MCF 10A (cell line): Measurements from ENCODE around the gene MAP3K4. TPM values are rescaled to one million over a fixed set of nuclear protein-coding genes. Genes with fewer than 3 reads are reported as not detected.

Source experiments
- BruUV-seq: library from RNA; stranded (reverse); fragments of 400-500 nt; replicated peaks from 2 replicates; lab custom pipeline; 2021; lab: Mats Ljungman, UMichigan
- CTCF ChIA-PET: fragments of 300-600 bp; sonication (Branson Sonifier 250); formaldehyde crosslinking; extraction: SDS; loops from one replicate; lab custom pipeline; 2021; ENCODE audit warnings: antibody characterized with exemption, inconsistent platforms; lab: Yijun Ruan, JAX
- POLR2A ChIA-PET: fragments of 300-600, 350-650 bp; sonication (Branson Sonifier 250); formaldehyde crosslinking; extraction: SDS; loops from one replicate; lab custom pipeline; 2020; ENCODE audit warnings: antibody characterized with exemption, inconsistent platforms; lab: Yijun Ruan, JAX
- DNase-seq: peaks from one replicate; pipeline ENCODE4 v3.0.0-alpha.2; 2018; ENCODE audit not compliant: unreplicated experiment
- H3K27ac Mint-ChIP-seq: one replicate; pipeline ENCODE4 v1.8.0; 2022; ENCODE audit warnings: mild to moderate bottlenecking, low read depth, mixed read lengths; ENCODE audit not compliant: unreplicated experiment
- H3K27me3 Mint-ChIP-seq: one replicate; pipeline ENCODE4 v1.8.0; 2022; ENCODE audit warnings: mixed read lengths; ENCODE audit not compliant: insufficient read depth, unreplicated experiment
- H3K36me3 Mint-ChIP-seq: one replicate; pipeline ENCODE4 v1.8.0; 2022; ENCODE audit warnings: mild to moderate bottlenecking, moderate library complexity, mixed read lengths; ENCODE audit not compliant: insufficient read depth, unreplicated experiment
- H3K4me1 Mint-ChIP-seq: one replicate; pipeline ENCODE4 v1.8.0; 2022; ENCODE audit warnings: mixed read lengths; ENCODE audit not compliant: insufficient read depth, unreplicated experiment
- H3K4me3 Mint-ChIP-seq: one replicate; pipeline ENCODE4 v1.8.0; 2022; ENCODE audit warnings: mild to moderate bottlenecking, moderate library complexity, mixed read lengths; ENCODE audit not compliant: unreplicated experiment
- H3K9me3 Mint-ChIP-seq: one replicate; pipeline ENCODE4 v1.8.0; 2022; ENCODE audit warnings: mixed read lengths; ENCODE audit not compliant: unreplicated experiment
- CTCF ChIP-seq: fragments of 200-600 bp; IDR thresholded peaks from one replicate; pipeline ENCODE4 v1.8.0; 2022; ENCODE audit warnings: antibody characterized with exemption, mild to moderate bottlenecking; ENCODE audit not compliant: unreplicated experiment
- intact Hi-C: fragments of 100-400 bp; cut with micrococcal nuclease; formaldehyde crosslinking; loops from 2 replicates; pipeline ENCODE4 v1.14.1; 2022
- total RNA-seq: library from RNA; stranded (reverse); gene quantifications from 2 replicates; pipeline ENCODE4 v1.2.3, GENCODE V29; 2022

Gene MAP3K4
- total RNA-seq, 1 experiment from 2014 or later = 38.7 TPM

GRCh38 chr6:161023316-161023715 is 31.7 kb downstream of the MAP3K4 start:
- intact Hi-C loops = no loop called here
- peaks cover 5% of the 10 kb centered on the region for H3K4me1 Mint-ChIP-seq
- no peak overlapping the region for H3K4me3 Mint-ChIP-seq
- no peak for DNase-seq
- H3K36me3 Mint-ChIP-seq = peaks cover 9% of the 10 kb centered on the region
- no TSS peak for BruUV-seq
- H3K27me3 Mint-ChIP-seq = no peaks in the 10 kb centered on the region
- TF ChIP-seq CTCF = no peak
- ChIA-PET POLR2A (interaction anchor here (0.9 kb wide), 1 partner anchor 13 kb away, joined by 3 read pairs; no protein-coding TSS in a partner anchor), CTCF (interaction anchor here (1.3 kb wide), 1 partner anchor 24 kb away, joined by 4 read pairs; no protein-coding TSS in a partner anchor)
- no peaks in the 10 kb centered on the region for H3K9me3 Mint-ChIP-seq
- no peak overlapping the region for H3K27ac Mint-ChIP-seq

DNA sequence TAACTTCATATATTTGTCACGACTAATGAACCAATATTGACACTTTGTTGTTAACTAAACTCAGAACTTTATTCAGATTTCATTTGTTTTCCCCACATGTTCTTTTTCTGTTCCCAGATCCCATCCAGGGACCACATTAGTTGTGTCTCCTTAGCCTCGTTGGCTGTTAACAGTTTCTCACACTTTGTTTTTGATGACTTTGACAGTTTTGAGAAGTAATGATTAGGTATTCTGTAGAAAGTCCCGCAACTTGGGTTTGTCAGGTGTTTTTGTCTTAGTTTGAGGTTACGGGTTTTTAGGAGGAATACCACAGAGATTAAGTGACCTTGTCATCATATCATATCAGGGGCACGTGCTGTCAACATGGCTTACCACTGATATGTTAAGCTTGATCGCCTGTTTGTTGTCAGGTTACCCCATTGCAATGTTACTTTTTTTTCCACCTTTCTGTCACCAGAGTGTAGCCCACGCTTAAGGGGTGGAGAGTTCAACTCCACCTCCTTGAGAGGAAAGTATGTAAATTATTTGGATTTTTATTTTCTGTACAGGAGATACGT is 32.9 kb downstream of the MAP3K4 start:
- Mint-ChIP-seq H3K27ac (no peak overlapping the region), H3K9me3 (no peaks in the 10 kb centered on the region), H3K27me3 (no peaks in the 10 kb centered on the region), H3K4me1 (peaks cover 7% of the 10 kb centered on the region), H3K36me3 (peaks cover 9% of the 10 kb centered on the region), H3K4me3 (no peak overlapping the region)
- POLR2A ChIA-PET = interaction anchor here (1.7 kb wide), 1 partner anchor 11 kb away, joined by 3 read pairs; no protein-coding TSS in a partner anchor
- no peak for TF ChIP-seq CTCF
- no peak for DNase-seq
- intact Hi-C loops = no loop called here
- BruUV-seq = no TSS peak
- CTCF ChIA-PET = interaction anchor here (0.6 kb wide), 1 partner anchor 393 kb away, joined by 4 read pairs; no protein-coding TSS in a partner anchor

DNA sequence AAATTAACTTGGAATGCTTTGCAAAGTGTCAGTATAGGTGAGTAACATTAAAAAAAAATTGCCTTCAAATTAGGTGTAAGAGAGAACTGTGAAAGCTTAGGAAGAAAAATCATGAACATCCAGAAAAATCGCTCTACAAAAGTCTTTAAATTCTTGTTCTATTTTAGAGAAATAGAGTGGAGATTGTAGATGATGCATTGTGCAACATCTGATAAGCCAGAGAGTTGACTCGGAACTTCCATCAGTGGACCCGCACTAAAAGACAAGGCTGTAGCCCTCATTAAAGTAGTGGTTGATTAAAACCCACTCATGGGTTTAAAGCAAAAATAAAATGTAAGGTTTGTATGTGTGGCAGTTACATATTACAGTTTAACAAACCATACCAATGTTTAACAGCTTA is 35.8 kb downstream of the MAP3K4 start:
- intact Hi-C loops = no loop called here
- no peak overlapping the region for H3K27ac Mint-ChIP-seq
- ChIA-PET CTCF (interaction anchor here (1.0 to 1.2 kb wide), 2 partner anchors 15 to 344 kb away, joined by 3 to 6 read pairs; no protein-coding TSS in a partner anchor), POLR2A (interaction anchor here (0.6 to 1.4 kb wide), 5 partner anchors 11 to 26 kb away, joined by 3 to 4 read pairs (median 3); no protein-coding TSS in a partner anchor)
- H3K36me3 Mint-ChIP-seq = peaks cover 23% of the 10 kb centered on the region
- H3K4me3 Mint-ChIP-seq = no peak overlapping the region
- no peaks in the 10 kb centered on the region for H3K27me3 Mint-ChIP-seq
- peaks cover 27% of the 10 kb centered on the region for H3K4me1 Mint-ChIP-seq
- no peak for DNase-seq
- no TSS peak for BruUV-seq
- H3K9me3 Mint-ChIP-seq = no peaks in the 10 kb centered on the region
- no peak for TF ChIP-seq CTCF

GRCh38 chr6:161029195-161029809 is 37.7 kb downstream of the MAP3K4 start:
- Mint-ChIP-seq H3K36me3 (peaks cover 23% of the 10 kb centered on the region), H3K4me3 (no peak overlapping the region), H3K27ac (peak overlapping the region; percentile 7), H3K27me3 (no peaks in the 10 kb centered on the region), H3K9me3 (no peaks in the 10 kb centered on the region), H3K4me1 (peaks cover 37% of the 10 kb centered on the region)
- POLR2A ChIA-PET = interaction anchor here (0.9 to 2.1 kb wide), 4 partner anchors 8 to 38 kb away, joined by 3 to 13 read pairs (median 4); partner anchors contain the start of gene MAP3K4
- TF ChIP-seq CTCF = no peak
- no TSS peak for BruUV-seq
- CTCF ChIA-PET = interaction anchor here (0.6 to 1.7 kb wide), 3 partner anchors 37 to 370 kb away, joined by 3 to 6 read pairs (median 3); no protein-coding TSS in a partner anchor
- DNase-seq = peak; percentile 32
- intact Hi-C loops = no loop called here
